Measurements from ENCODE around the gene EEF1G. TPM values are rescaled to one million over a fixed set of nuclear protein-coding genes. Genes with fewer than 3 reads are reported as not detected.
A peak's percentile ranks its signal among the peaks of the same experiment; 100 is the strongest.

EEF1G gene
- total and polyA plus RNA-seq, 2 of the 13 experiments (the other 11 are each of a cell fraction or from before 2014, with no cell fraction given): 1,787 to 2,144 TPM

DNA sequence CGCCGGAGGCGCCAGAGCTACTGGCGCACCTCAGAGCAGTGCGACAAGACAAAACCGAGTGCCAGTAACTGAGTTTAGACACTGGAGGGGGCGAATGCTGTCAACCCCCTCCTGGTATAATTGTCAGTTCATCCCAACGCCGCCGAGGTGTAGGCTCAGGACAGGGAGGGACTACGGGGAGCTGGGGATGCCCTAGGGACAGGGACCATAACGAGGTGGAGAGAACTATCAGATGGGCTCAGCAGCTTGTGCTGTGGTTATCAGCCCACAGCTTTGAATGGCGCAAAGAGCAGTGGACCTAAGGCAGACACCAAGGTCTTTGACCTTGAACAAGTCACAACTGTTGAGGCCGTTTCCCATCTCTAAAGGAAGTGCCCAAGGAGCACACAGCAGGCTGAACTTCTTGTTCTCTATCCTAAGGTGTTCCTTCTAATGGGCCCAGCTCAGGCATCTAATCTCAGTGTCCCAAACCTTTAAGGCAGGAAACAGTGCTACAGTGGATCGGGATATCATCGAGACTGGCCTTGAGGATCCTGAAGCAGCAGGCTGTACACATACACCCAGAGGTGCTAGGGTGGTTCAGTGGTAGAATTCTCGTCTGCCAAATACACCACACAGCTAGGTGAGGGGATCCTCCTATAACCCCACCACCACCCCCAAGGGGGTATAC is 18.6 kb upstream of the EEF1G start (continued):
- no peak for TF ChIP-seq HOXA9 (CRISPR knock-in tag; IDR thresholded peaks at IDR 0.05; ENCODE audit: borderline replicate concordance)
- TF ChIP-seq, protein P1, sequence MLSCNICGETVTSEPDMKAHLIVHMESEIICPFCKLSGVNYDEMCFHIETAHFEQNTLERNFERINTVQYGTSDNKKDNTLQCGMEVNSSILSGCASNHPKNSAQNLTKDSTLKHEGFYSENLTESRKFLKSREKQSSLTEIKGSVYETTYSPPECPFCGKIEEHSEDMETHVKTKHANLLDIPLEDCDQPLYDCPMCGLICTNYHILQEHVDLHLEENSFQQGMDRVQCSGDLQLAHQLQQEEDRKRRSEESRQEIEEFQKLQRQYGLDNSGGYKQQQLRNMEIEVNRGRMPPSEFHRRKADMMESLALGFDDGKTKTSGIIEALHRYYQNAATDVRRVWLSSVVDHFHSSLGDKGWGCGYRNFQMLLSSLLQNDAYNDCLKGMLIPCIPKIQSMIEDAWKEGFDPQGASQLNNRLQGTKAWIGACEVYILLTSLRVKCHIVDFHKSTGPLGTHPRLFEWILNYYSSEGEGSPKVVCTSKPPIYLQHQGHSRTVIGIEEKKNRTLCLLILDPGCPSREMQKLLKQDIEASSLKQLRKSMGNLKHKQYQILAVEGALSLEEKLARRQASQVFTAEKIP (CRISPR knock-in tag; IDR thresholded peaks at IDR 0.05; ENCODE audit: borderline replicate concordance): no peak
- TF ChIP-seq HHEX (CRISPR knock-in tag; IDR thresholded peaks at IDR 0.05): no peak
- TF ChIP-seq KLF16 (CRISPR knock-in tag; IDR thresholded peaks at IDR 0.05): no peak
- TF ChIP-seq, protein P2, sequence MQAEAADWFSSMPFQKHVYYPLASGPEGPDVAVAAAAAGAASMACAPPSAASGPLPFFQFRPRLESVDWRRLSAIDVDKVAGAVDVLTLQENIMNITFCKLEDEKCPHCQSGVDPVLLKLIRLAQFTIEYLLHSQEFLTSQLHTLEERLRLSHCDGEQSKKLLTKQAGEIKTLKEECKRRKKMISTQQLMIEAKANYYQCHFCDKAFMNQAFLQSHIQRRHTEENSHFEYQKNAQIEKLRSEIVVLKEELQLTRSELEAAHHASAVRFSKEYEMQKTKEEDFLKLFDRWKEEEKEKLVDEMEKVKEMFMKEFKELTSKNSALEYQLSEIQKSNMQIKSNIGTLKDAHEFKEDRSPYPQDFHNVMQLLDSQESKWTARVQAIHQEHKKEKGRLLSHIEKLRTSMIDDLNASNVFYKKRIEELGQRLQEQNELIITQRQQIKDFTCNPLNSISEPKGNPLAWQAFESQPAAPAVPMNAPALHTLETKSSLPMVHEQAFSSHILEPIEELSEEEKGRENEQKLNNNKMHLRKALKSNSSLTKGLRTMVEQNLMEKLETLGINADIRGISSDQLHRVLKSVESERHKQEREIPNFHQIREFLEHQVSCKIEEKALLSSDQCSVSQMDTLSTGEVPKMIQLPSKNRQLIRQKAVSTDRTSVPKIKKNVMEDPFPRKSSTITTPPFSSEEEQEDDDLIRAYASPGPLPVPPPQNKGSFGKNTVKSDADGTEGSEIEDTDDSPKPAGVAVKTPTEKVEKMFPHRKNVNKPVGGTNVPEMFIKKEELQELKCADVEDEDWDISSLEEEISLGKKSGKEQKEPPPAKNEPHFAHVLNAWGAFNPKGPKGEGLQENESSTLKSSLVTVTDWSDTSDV (CRISPR knock-in tag; IDR thresholded peaks at IDR 0.05): 0 out of 2 replicates have a peak, but pooled peaks have one; percentile 1
- TF ChIP-seq NFE2 (CRISPR knock-in tag; IDR thresholded peaks at IDR 0.05): no peak
- no peak for TF ChIP-seq AHR (CRISPR knock-in tag; IDR thresholded peaks at IDR 0.05)
- TF ChIP-seq ZSCAN9 (CRISPR knock-in tag; IDR thresholded peaks at IDR 0.05; ENCODE audit: borderline replicate concordance): no peak
- TF ChIP-seq, protein P3, sequence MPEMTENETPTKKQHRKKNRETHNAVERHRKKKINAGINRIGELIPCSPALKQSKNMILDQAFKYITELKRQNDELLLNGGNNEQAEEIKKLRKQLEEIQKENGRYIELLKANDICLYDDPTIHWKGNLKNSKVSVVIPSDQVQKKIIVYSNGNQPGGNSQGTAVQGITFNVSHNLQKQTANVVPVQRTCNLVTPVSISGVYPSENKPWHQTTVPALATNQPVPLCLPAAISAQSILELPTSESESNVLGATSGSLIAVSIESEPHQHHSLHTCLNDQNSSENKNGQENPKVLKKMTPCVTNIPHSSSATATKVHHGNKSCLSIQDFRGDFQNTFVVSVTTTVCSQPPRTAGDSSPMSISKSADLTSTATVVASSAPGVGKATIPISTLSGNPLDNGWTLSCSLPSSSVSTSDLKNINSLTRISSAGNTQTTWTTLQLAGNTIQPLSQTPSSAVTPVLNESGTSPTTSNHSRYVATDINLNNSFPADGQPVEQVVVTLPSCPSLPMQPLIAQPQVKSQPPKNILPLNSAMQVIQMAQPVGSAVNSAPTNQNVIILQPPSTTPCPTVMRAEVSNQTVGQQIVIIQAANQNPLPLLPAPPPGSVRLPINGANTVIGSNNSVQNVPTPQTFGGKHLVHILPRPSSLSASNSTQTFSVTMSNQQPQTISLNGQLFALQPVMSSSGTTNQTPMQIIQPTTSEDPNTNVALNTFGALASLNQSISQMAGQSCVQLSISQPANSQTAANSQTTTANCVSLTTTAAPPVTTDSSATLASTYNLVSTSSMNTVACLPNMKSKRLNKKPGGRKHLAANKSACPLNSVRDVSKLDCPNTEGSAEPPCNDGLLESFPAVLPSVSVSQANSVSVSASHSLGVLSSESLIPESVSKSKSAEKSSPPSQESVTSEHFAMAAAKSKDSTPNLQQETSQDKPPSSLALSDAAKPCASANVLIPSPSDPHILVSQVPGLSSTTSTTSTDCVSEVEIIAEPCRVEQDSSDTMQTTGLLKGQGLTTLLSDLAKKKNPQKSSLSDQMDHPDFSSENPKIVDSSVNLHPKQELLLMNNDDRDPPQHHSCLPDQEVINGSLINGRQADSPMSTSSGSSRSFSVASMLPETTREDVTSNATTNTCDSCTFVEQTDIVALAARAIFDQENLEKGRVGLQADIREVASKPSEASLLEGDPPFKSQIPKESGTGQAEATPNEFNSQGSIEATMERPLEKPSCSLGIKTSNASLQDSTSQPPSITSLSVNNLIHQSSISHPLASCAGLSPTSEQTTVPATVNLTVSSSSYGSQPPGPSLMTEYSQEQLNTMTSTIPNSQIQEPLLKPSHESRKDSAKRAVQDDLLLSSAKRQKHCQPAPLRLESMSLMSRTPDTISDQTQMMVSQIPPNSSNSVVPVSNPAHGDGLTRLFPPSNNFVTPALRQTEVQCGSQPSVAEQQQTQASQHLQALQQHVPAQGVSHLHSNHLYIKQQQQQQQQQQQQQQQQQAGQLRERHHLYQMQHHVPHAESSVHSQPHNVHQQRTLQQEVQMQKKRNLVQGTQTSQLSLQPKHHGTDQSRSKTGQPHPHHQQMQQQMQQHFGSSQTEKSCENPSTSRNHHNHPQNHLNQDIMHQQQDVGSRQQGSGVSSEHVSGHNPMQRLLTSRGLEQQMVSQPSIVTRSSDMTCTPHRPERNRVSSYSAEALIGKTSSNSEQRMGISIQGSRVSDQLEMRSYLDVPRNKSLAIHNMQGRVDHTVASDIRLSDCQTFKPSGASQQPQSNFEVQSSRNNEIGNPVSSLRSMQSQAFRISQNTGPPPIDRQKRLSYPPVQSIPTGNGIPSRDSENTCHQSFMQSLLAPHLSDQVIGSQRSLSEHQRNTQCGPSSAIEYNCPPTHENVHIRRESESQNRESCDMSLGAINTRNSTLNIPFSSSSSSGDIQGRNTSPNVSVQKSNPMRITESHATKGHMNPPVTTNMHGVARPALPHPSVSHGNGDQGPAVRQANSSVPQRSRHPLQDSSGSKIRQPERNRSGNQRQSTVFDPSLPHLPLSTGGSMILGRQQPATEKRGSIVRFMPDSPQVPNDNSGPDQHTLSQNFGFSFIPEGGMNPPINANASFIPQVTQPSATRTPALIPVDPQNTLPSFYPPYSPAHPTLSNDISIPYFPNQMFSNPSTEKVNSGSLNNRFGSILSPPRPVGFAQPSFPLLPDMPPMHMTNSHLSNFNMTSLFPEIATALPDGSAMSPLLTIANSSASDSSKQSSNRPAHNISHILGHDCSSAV (CRISPR knock-in tag; IDR thresholded peaks at IDR 0.05; ENCODE audit: borderline replicate concordance): no peak
- 0 out of 2 replicates have a peak, but pooled peaks have one; percentile 4 for TF ChIP-seq ZNF619 (CRISPR knock-in tag; IDR thresholded peaks at IDR 0.05)

Data from HepG2 (cell line).